ENCODE data around the gene CD300LB. TPM values are rescaled to one million over a fixed set of nuclear protein-coding genes. Genes with fewer than 3 reads are reported as not detected.

The CD300LB gene
- polyA plus RNA-seq, 1 experiment: not detected

- H3K4me3 ChIP-seq (ENCODE audit: low read depth, low read length): no peak overlapping the region
- H3K27me3 ChIP-seq (ENCODE audit: control insufficient read depth, insufficient read depth, low read length): no peaks in the 10 kb centered on the region
- H3K27ac ChIP-seq (ENCODE audit: low read depth, low read length): no peak overlapping the region
- no peaks in the 10 kb centered on the region; the same call in 1 of the 2 replicates for H3K9me3 ChIP-seq (ENCODE audit: control insufficient read depth, insufficient read depth, low read length)
- TF ChIP-seq CTCF (IDR thresholded peaks at IDR 0.05; ENCODE audit: low read depth, low read length): no peak
- DNase-seq (ENCODE audit: low read depth, low spot score): no peak
- ChIA-PET POLR2A (no interaction called here), CTCF (no interaction called here)
These were observed 46.1 kb downstream of the CD300LB start for GRCh38 chr17:74485022-74485743.

DNA sequence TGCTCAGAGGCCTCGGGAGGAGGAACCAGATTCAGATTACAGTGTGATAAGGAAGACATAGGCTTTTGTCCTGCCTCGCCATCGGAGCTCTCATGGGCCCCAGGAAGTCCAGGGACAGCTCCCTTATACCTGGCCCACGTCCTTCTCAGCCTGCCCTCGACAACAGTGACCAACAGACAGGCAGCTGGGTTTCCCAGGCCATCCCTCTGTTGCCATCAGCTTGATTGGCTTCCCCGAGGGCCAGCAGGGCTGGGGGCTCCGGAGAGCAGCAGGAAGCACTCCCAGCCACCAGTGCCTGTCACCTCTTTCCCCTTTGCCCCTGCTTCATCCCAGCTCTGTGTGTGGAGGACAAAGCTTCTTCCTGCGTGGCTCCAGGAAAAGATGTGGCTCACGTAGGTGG is 47.2 kb downstream of the CD300LB start:
- ChIA-PET CTCF (no interaction called here), POLR2A (no interaction called here)
- no peak for TF ChIP-seq CTCF (IDR thresholded peaks at IDR 0.05; ENCODE audit: low read depth, low read length)
- DNase-seq (ENCODE audit: low read depth, low spot score): no peak
- Histone ChIP-seq H3K4me3 (ENCODE audit: low read depth, low read length) (no peak overlapping the region), H3K27me3 (ENCODE audit: control insufficient read depth, insufficient read depth, low read length) (no peaks in the 10 kb centered on the region), H3K27ac (ENCODE audit: low read depth, low read length) (no peak overlapping the region), H3K9me3 (ENCODE audit: control insufficient read depth, insufficient read depth, low read length) (no peaks in the 10 kb centered on the region; the same call in 1 of the 2 replicates)

GRCh38 chr17:74481621-74482020 is 49.7 kb downstream of the CD300LB start:
- ChIA-PET POLR2A (no interaction called here), CTCF (no interaction called here)
- no peak for TF ChIP-seq CTCF (IDR thresholded peaks at IDR 0.05; ENCODE audit: low read depth, low read length)
- Histone ChIP-seq H3K9me3 (ENCODE audit: control insufficient read depth, insufficient read depth, low read length) (no peaks in the 10 kb centered on the region; the same call in 1 of the 2 replicates), H3K4me3 (ENCODE audit: low read depth, low read length) (no peak overlapping the region), H3K27ac (ENCODE audit: low read depth, low read length) (no peak overlapping the region), H3K27me3 (ENCODE audit: control insufficient read depth, insufficient read depth, low read length) (no peaks in the 10 kb centered on the region)
- no peak for DNase-seq (ENCODE audit: low read depth, low spot score)

DNA sequence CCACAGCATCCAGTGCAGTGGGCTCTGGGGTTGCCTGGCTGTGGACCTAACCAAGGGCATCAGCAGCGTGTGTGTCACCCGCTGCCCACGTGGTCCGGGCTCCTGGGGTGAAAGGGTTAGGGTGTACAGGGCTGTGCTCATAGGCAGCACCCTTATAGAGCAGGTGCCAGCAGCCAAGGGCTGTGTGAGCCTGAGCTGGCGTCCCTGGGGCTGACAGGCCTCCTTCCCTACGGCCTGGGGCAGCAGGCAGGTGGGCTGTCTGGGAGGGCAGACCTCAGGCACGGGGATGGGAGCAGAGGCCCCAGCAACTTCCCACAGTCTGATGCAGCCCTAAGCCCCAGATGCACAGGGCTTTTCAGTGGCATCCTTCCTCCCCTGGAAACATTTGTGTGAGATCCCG is 51.0 kb downstream of the CD300LB start:
- H3K27ac ChIP-seq (ENCODE audit: low read depth, low read length): no peak overlapping the region
- POLR2A ChIA-PET: no interaction called here

More for the DNA sequence above, 51.0 kb downstream of the CD300LB start:
- DNase-seq (ENCODE audit: low read depth, low spot score): no peak
- H3K9me3 ChIP-seq (ENCODE audit: control insufficient read depth, insufficient read depth, low read length): no peaks in the 10 kb centered on the region; the same call in 1 of the 2 replicates
- no peak overlapping the region for H3K4me3 ChIP-seq (ENCODE audit: low read depth, low read length)
- CTCF ChIA-PET: no interaction called here
- no peak for TF ChIP-seq CTCF (IDR thresholded peaks at IDR 0.05; ENCODE audit: low read depth, low read length)
- H3K27me3 ChIP-seq (ENCODE audit: control insufficient read depth, insufficient read depth, low read length): no peaks in the 10 kb centered on the region

All from AG04450 (cell line).